ENCODE data around the gene CCNJL. TPM values are rescaled to one million over a fixed set of nuclear protein-coding genes. Genes with fewer than 3 reads are reported as not detected.

The CCNJL gene
- total RNA-seq, 3 donors from 2014 or later: 8.7 to 32.7 (median 25.0) TPM

- H3K4me3 ChIP-seq: no peak overlapping the region
- no peak for ATAC-seq
- intact Hi-C loops (cut with DNase I, micrococcal nuclease): no loop called here
- no peaks in the 10 kb centered on the region for H3K9me3 ChIP-seq
- no peaks in the 10 kb centered on the region for H3K4me1 ChIP-seq (ENCODE audit: low read depth)
- TF ChIP-seq CTCF (IDR thresholded peaks at IDR 0.05): no peak
- H3K36me3 ChIP-seq (ENCODE audit: low read depth): no peaks in the 10 kb centered on the region
- no peak for DNase-seq
Measured at GRCh38 chr5:160213537-160213936, 98.8 kb downstream of the CCNJL start.

- no peak for TF ChIP-seq CTCF (IDR thresholded peaks at IDR 0.05)
- no peaks in the 10 kb centered on the region for H3K4me1 ChIP-seq (ENCODE audit: low read depth)
- intact Hi-C loops (cut with DNase I, micrococcal nuclease): no loop called here
- H3K36me3 ChIP-seq (ENCODE audit: low read depth): no peaks in the 10 kb centered on the region
- DNase-seq: peak in 1 of 3 donors; percentile 19
- H3K4me3 ChIP-seq: no peak overlapping the region
- peak; percentile 84 for ATAC-seq
- H3K9me3 ChIP-seq: no peaks in the 10 kb centered on the region
Measured at GRCh38 chr5:160211352-160211751, 101.0 kb downstream of the CCNJL start.

GRCh38 chr5:160210606-160211005, 101.8 kb downstream of the CCNJL start:
- intact Hi-C loops (cut with DNase I, micrococcal nuclease): no loop called here

GRCh38 chr5:160209917-160210316, 102.4 kb downstream of the CCNJL start:
- ATAC-seq (peak; percentile 82), DNase-seq (peak in 1 of 3 donors; percentile 10)
- Histone ChIP-seq H3K9me3 (no peaks in the 10 kb centered on the region), H3K4me1 (ENCODE audit: low read depth) (no peaks in the 10 kb centered on the region), H3K4me3 (no peak overlapping the region), H3K36me3 (ENCODE audit: low read depth) (no peaks in the 10 kb centered on the region)
- intact Hi-C loops (cut with DNase I, micrococcal nuclease): no loop called here
- TF ChIP-seq CTCF (IDR thresholded peaks at IDR 0.05): no peak

More at GRCh38 chr5:160210606-160211005, 101.8 kb downstream of the CCNJL start:
- no peak for ATAC-seq
- Histone ChIP-seq H3K4me3 (no peak overlapping the region), H3K36me3 (ENCODE audit: low read depth) (no peaks in the 10 kb centered on the region), H3K4me1 (ENCODE audit: low read depth) (no peaks in the 10 kb centered on the region), H3K9me3 (no peaks in the 10 kb centered on the region)
- TF ChIP-seq CTCF (IDR thresholded peaks at IDR 0.05): no peak
- DNase-seq: no peak

GRCh38 chr5:160207061-160207460, 105.3 kb downstream of the CCNJL start:
- ATAC-seq (no peak), DNase-seq (no peak)
- no peak overlapping the region for H3K4me3 ChIP-seq
- no peaks in the 10 kb centered on the region for H3K36me3 ChIP-seq (ENCODE audit: low read depth)
- no peaks in the 10 kb centered on the region for H3K9me3 ChIP-seq
- intact Hi-C loops (cut with DNase I, micrococcal nuclease): no loop called here
- TF ChIP-seq CTCF (IDR thresholded peaks at IDR 0.05): no peak
- no peaks in the 10 kb centered on the region for H3K4me1 ChIP-seq (ENCODE audit: low read depth)

Other genes starting within 250 kb of the CCNJL start
- gene PWWP2A, start 193.1 kb downstream of the CCNJL start, total RNA-seq: 10 to 100 TPM; 37.6 to 52.8 (median 41.3) TPM
- not detected for gene FABP6, start 83.1 kb downstream of the CCNJL start, total RNA-seq
- gene C1QTNF2, start 58.1 kb upstream of the CCNJL start, total RNA-seq: 1 to 10 TPM in 1 of 3 donors, under 1 TPM in 2; 0.43 to 1.5 (median 0.89) TPM
- gene FAM200C, start 87.5 kb upstream of the CCNJL start, total RNA-seq: 1 to 10 TPM; 1.7 to 4.3 (median 1.9) TPM
- 10 to 100 TPM; 46.4 to 52.3 (median 49.5) TPM for gene SLU7, start 106.5 kb upstream of the CCNJL start, total RNA-seq
- gene PTTG1, start 109.3 kb upstream of the CCNJL start, total RNA-seq: 10 to 100 TPM in 1 of 3 donors, 1 to 10 TPM in 2; 5.8 to 46.8 (median 9.0) TPM